SK-MEL-5 (cell line): ENCODE measurements around the gene C1orf198. TPM values are rescaled to one million over a fixed set of nuclear protein-coding genes. Genes with fewer than 3 reads are reported as not detected.

Experiments used
- DNase-seq: peaks from one replicate; pipeline ENCODE4 v3.0.0-alpha.2; 2016; ENCODE audit warnings: low read depth, low spot score
- in situ Hi-C: cut with HindIII; loops from 2 replicates; pipeline ENCODE4 v1.10.0; 2016; ENCODE audit warnings: low sequenced_read_pairs, high pct_unique_total_duplicates, low pct_unique_long_range_greater_than_20kb
- total RNA-seq: library from RNA; depleted of rRNA; stranded (reverse); fragments of >200 nt; shearing (Covaris generic); gene quantifications from 2 replicates; pipeline ENCODE4 v1.2.3, GENCODE V29; 2014

Gene C1orf198
- total RNA-seq, 1 experiment from 2014 or later: 24.3 TPM

DNA sequence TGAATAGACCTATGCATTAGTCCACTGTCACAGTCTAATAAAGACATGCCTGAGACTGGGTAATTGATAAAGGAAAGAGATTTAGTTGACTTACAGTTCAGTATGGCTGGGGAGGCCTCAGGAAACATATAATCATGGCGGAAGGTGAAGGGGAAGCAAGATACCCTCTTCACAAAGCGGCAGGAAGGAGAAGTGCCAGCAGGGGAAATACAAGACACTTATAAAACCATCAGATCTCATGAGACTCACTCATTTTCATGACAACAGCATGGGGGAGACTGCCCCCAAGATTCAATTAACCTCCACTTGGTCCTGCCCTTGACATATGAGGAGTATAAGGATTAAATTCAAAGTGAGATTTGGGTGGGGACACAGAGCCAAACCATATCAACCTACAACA is 61.8 kb downstream of the C1orf198 start:
- in situ Hi-C loops: no loop called here

DNA sequence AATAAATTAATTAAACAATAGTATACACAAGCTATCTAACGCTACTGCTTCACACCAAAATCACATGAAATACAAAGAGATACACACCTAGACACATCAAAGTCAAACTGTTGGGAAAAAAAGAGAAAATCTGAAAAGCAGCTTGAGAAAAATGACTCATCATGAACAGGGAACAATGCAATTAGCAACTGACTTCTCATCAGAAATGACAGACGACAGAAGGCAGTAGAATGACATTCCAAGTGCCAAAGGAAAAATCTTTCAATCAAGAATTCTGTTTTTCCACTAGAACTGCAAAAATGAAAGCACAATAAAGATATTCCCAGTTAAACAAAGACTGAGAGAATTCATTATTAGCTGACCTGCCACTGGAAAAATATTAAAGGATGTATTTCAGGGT is 63.9 kb downstream of the C1orf198 start:
- DNase-seq: no peak
- in situ Hi-C loops: no loop called here

More for the DNA sequence above, 61.8 kb downstream of the C1orf198 start:
- no peak for DNase-seq

DNA sequence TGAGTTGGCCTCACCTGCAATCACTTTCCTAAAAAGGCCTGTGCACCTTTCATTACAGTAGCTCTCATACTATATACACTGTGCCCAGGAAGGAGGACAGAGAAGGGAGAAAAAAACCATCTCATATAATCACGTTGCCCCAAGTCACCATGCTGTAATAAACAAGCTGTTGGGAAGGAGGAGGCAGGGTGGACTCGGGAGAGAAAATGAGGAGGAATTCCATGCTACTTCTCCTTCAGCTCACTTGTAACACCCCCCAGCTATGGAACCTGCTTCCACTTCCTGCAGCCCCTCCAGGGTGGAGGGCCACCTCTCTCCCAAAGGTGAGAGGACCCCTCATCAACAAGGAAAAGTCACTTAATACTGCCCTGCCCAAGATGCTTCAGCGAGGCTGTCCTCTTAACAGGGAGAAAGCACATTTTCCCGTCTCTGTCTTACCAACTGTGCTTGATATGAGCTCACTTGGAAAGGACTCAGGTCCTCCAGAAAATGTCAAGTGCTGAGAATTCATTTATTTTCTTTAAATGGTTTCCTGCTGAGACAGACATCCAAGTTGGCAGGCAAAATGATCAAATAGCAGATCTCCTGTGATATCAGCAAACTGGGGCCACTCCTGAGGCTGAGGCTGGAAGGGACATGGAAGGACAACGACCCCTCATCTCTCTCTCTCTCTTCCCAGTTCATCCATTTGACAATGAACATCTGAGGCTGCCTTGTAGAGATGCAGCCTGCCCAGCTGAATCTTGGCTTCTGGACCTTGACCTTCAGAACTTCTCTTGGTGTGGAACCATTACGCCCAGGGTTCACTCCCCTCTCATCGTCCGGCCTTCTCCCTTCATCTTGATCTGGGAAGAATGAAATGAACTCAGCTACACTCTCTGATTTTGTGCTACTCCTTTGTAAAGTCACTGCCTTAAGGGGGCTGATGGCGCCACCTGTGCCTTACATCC is 67.2 kb downstream of the C1orf198 start:
- in situ Hi-C loops: no loop called here
- no peak for DNase-seq

GRCh38 chr1:230798491-230798890 is 69.8 kb downstream of the C1orf198 start:
- in situ Hi-C loops: no loop called here
- DNase-seq: no peak

DNA sequence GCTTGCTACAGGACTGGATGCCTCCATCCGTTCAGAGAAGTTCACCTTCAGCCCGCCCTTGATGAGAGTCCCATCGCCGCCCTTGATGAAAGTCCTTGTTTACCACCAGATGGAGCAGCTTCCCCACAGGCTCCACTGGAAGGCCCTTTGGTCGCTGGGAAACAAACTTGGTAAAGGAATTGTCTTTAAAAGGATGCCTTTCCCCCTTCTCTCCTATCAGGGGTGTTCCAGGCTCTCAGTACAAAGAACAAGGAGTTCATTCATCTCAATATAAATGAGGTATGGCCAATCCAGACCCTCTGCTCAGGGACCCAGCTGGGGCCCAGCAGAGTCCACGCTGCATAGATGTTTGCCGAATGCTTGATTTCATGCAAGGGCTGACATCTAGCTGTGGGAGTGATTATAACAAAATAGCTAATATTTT is 70.4 kb downstream of the C1orf198 start:
- in situ Hi-C loops: no loop called here
- peak; percentile 83 for DNase-seq

GRCh38 chr1:230797376-230797920 is 70.9 kb downstream of the C1orf198 start:
- in situ Hi-C loops: no loop called here
- no peak for DNase-seq

DNA sequence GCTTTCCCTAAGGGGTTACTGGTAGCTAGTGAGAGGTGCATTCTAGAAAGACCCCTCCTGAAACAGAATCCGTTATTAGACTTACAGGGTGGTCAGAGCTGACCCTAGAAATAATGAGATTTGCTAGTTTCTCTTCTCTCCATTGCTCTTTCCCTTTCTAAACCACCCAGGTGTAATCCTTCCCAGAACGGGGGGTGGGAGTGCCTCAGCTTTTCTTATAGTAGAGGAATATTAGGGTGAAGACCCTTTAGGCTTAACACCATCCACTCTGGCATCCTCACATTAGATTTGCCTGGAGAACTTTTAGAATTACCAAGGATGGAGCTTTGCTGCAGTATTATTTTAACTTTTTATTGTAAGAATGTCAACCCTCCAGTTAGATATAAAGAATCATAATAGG is 71.7 kb downstream of the C1orf198 start:
- in situ Hi-C loops: no loop called here
- DNase-seq: no peak

- no peak for DNase-seq
- in situ Hi-C loops: no loop called here
Measured at GRCh38 chr1:230794871-230795605, 73.3 kb downstream of the C1orf198 start.

GRCh38 chr1:230794431-230794830 is 73.9 kb downstream of the C1orf198 start:
- in situ Hi-C loops: no loop called here
- no peak for DNase-seq

DNA sequence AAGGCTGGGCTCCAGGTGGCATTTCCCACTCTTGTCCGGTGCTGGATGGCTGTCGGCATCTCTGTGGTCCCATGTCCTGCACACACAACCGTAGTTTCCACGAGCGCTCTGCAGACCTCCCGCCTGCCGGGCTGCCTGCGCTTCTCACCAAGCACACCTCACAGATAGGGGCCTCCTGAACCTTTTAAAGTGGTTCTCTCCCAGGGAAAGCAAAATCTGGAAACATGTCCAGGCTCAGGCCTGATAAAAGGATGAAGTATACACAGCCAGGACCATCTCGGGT is 74.9 kb downstream of the C1orf198 start:
- DNase-seq: no peak
- in situ Hi-C loops: no loop called here

- DNase-seq: peak; percentile 6
- in situ Hi-C loops: no loop called here
Measured at GRCh38 chr1:230792691-230793462, 75.4 kb downstream of the C1orf198 start.

DNA sequence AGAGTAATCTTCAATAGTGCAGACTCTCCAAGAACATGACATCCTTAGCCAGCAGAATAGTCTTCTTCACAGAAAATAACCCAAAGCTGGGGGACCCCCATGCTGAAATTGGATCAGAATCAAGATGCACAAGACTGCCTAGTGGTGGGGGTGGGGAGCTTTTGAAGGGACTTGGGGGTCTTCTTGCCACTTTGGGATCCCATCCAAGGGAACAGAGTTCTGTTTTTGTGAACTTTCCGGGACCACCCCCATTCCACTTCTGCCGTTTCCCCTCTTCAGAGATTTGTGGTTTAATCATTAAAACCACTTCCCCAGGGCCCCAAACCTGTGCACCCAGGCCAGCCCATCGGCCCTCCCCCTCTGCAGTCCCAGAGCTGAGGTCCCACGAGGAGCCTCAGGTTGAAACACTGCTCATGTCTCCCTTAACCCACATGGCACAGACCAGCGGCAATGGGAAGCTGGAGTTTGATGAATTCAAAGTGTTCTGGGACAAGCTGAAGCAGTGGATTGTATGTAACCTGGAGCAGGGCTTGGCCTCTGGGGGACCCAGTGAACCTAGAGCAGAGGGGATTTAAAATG is 76.2 kb downstream of the C1orf198 start:
- in situ Hi-C loops: no loop called here
- no peak for DNase-seq

- no peak for DNase-seq
- in situ Hi-C loops: no loop called here
Measured at GRCh38 chr1:230790026-230790425, 78.3 kb downstream of the C1orf198 start.

DNA sequence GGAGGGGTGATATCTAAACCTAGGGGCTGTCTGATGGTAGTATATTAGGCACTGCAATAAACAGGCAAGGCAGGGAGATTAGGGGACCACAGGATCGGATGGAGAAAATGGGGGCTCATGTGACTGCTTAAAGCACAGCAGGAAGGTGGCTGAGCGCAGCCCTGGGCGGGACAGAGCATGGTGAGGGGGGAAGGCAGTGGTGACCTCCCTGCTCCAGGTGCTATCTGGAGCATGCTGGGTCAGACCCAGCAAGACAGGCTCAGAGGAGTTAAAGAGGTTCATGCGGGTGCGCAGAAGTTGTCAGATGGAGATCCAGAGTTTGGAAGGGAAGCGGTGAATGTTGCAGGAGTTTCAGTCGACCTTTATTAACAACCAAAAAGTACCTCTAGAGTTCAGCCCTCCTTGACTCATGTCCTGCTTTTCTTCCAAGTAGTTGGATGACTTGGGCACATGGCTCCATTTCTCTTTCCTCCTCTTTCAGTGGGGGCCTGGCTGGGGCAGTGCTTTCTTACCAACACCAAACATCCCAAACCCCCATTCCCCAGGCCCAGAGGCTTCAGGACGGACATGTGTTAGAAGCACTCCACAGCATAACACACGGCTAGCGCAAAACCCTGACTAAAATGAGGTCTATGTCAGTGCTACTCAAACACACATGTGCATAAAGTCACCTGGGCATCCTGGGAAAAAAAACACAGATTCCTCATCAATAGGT is 79.6 kb downstream of the C1orf198 start:
- in situ Hi-C loops: no loop called here
- no peak for DNase-seq

GRCh38 chr1:230787471-230787870 is 80.8 kb downstream of the C1orf198 start:
- in situ Hi-C loops: no loop called here
- DNase-seq: no peak
